ENCODE measurements around the gene IFNAR1.
A peak's percentile ranks its signal among the peaks of the same experiment; 100 is the strongest.
"Not testable (repeated sequence)": the region's sequence is repeated elsewhere in the genome, so short reads cannot be mapped to it uniquely, and the experiment has no call there.

Gene IFNAR1

DNA sequence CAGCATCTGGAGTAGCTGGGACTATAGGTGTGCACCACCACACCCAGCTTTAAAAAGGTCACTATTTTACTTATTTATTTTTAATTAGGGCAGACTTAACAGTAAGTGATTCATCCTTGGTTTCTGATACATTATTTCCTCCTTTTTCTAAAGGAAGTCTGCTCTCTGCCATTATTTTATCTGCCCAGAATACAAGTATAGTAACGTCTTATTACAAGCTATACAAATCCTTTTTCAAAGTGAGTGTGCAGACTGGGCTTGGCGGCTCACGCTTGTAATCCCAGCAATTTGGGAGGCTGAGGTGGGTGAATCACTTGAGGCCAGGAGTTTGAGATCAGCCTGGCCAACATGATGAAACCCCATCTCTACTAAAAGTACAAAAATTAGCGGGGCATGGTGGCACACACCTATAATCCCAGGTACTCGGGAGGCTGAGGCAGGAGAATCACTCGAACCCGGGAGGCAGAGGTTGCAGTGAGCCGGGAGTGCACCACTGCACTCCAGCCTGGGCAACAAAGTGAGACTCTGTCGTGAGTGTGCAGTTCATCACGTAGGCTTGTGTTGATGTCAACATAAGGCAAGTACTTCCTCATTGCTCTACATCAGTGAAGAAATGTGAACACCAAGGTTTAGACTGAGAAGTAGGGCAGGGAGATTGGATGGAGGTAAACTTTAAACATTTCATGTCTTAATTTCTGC, 39.3 kb downstream of the IFNAR1 start:
- DNase-seq (ENCODE audit: low read depth in 1 of 2, low spot score in 1 of 2): peak; percentile 75 to 79
- H3K4me3 ChIP-seq (replicated peaks; ENCODE audit: insufficient read depth, low read length); H3K27me3 ChIP-seq (ENCODE audit: insufficient read depth, poor library complexity, severe bottlenecking): not testable (repeated sequence)
- peak; percentile 59; the same call in 1 of the 2 replicates for TF ChIP-seq SPI1 (IDR thresholded peaks at IDR 0.05; ENCODE audit: borderline replicate concordance, low read depth)
- peak overlapping the region; percentile 58 for H3K27ac ChIP-seq (replicated peaks)

DNA sequence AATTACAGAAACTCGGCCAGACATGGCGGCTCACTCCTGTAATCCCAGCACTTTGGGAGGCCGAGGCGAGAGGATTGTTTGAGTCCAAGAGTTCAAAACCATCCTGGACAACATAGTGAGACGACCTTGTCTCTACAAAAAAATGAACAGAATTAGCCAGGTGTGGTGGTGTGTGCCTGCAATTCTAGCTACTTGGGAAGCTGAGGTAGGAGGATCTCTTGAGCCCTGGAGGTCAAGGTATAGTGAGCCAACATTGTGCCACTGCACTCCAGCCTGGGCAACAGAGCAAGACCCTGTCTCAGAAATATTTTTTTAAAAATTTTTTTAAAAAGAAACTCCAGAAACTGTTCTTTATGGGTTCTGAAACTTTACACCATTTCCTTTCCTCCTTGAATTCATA, 40.1 kb downstream of the IFNAR1 start:
- H3K27me3 ChIP-seq (ENCODE audit: insufficient read depth, poor library complexity, severe bottlenecking): no peaks in the 10 kb centered on the region
- peak overlapping the region; percentile 58 for H3K27ac ChIP-seq (replicated peaks)
- DNase-seq (ENCODE audit: low read depth in 1 of 2, low spot score in 1 of 2): no peak
- TF ChIP-seq, protein P1, sequence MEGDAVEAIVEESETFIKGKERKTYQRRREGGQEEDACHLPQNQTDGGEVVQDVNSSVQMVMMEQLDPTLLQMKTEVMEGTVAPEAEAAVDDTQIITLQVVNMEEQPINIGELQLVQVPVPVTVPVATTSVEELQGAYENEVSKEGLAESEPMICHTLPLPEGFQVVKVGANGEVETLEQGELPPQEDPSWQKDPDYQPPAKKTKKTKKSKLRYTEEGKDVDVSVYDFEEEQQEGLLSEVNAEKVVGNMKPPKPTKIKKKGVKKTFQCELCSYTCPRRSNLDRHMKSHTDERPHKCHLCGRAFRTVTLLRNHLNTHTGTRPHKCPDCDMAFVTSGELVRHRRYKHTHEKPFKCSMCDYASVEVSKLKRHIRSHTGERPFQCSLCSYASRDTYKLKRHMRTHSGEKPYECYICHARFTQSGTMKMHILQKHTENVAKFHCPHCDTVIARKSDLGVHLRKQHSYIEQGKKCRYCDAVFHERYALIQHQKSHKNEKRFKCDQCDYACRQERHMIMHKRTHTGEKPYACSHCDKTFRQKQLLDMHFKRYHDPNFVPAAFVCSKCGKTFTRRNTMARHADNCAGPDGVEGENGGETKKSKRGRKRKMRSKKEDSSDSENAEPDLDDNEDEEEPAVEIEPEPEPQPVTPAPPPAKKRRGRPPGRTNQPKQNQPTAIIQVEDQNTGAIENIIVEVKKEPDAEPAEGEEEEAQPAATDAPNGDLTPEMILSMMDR (IDR thresholded peaks at IDR 0.05; ENCODE audit: insufficient read depth, low read length): no peak
- TF ChIP-seq, protein P2, sequence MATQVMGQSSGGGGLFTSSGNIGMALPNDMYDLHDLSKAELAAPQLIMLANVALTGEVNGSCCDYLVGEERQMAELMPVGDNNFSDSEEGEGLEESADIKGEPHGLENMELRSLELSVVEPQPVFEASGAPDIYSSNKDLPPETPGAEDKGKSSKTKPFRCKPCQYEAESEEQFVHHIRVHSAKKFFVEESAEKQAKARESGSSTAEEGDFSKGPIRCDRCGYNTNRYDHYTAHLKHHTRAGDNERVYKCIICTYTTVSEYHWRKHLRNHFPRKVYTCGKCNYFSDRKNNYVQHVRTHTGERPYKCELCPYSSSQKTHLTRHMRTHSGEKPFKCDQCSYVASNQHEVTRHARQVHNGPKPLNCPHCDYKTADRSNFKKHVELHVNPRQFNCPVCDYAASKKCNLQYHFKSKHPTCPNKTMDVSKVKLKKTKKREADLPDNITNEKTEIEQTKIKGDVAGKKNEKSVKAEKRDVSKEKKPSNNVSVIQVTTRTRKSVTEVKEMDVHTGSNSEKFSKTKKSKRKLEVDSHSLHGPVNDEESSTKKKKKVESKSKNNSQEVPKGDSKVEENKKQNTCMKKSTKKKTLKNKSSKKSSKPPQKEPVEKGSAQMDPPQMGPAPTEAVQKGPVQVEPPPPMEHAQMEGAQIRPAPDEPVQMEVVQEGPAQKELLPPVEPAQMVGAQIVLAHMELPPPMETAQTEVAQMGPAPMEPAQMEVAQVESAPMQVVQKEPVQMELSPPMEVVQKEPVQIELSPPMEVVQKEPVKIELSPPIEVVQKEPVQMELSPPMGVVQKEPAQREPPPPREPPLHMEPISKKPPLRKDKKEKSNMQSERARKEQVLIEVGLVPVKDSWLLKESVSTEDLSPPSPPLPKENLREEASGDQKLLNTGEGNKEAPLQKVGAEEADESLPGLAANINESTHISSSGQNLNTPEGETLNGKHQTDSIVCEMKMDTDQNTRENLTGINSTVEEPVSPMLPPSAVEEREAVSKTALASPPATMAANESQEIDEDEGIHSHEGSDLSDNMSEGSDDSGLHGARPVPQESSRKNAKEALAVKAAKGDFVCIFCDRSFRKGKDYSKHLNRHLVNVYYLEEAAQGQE (IDR thresholded peaks at IDR 0.05; ENCODE audit: insufficient replicate concordance, low read depth): no peak
- TF ChIP-seq SPI1 (IDR thresholded peaks at IDR 0.05; ENCODE audit: borderline replicate concordance, low read depth): no peak
- TF ChIP-seq POLR2AphosphoS5 (IDR thresholded peaks at IDR 0.05; ENCODE audit: low read depth): no peak
- TF ChIP-seq GABPA (IDR thresholded peaks at IDR 0.05; ENCODE audit: low read depth): no peak
- H3K4me3 ChIP-seq (replicated peaks; ENCODE audit: insufficient read depth, low read length): no peak overlapping the region

DNA sequence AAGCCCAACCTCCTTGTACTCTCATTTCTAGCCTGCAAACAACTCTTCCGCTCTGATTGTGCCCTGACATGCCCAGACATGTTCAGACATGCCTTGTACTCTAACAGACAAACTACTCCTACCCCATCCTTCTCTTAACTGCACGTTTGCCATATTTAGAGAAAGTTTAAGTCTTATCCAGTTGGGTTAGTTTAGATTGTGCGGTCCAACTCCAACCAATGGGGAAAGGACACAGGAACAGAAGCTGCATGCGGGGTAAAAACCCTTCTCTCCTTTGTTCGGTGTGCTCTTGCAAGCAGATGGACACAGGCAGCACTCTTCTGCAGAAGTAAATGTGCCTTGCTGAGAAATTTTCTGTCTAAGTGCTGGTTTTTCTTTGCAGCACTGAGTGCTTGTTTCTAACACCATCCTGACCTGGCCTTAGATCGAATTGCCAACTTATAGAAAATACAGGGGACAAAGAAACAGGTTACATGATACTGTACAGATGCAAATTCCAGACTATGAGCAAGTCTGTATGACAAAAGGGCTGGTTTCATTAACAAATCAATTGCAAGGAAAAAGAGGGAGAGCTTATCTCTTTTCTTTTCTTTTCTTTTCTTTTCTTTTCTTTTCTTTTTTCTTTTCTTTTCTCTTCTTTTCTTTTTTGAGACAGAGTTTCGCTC, 42.7 kb downstream of the IFNAR1 start:
- no peaks in the 10 kb centered on the region for H3K27me3 ChIP-seq (ENCODE audit: insufficient read depth, poor library complexity, severe bottlenecking)
- H3K4me3 ChIP-seq (replicated peaks; ENCODE audit: insufficient read depth, low read length): no peak overlapping the region
- DNase-seq (ENCODE audit: low read depth in 1 of 2, low spot score in 1 of 2): no peak
- H3K27ac ChIP-seq (replicated peaks): no peak overlapping the region
- no peak for TF ChIP-seq GABPA (IDR thresholded peaks at IDR 0.05; ENCODE audit: low read depth)
- TF ChIP-seq SPI1 (IDR thresholded peaks at IDR 0.05; ENCODE audit: borderline replicate concordance, low read depth): no peak
- TF ChIP-seq, protein P2 (IDR thresholded peaks at IDR 0.05; ENCODE audit: insufficient replicate concordance, low read depth): no peak
- TF ChIP-seq, protein P1 (IDR thresholded peaks at IDR 0.05; ENCODE audit: insufficient read depth, low read length): no peak
- TF ChIP-seq POLR2AphosphoS5 (IDR thresholded peaks at IDR 0.05; ENCODE audit: low read depth): no peak

DNA sequence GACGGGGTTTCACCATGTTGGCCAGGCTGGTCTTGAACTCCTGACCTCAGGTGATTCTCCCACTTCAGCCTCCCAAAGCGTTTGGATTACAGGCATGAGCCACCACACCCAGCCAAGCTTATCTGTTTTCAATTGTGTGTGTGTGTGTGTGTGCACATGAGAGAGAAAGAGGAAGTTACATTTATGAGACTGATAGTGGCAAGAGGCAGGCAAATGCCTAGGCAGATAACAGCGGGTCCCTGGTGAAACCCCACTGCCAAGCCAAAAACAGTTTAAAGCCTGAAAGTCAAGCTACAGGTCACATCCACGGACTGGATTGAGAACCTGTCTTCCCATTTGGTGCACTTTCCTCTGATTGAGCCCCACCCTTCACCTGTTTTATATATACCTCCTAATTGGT, 43.4 kb downstream of the IFNAR1 start:
- no peak overlapping the region for H3K27ac ChIP-seq (replicated peaks)
- DNase-seq (ENCODE audit: low read depth in 1 of 2, low spot score in 1 of 2): peak in 1 of 2 experiments; percentile 61
- TF ChIP-seq POLR2AphosphoS5 (IDR thresholded peaks at IDR 0.05; ENCODE audit: low read depth) (no peak), SPI1 (IDR thresholded peaks at IDR 0.05; ENCODE audit: borderline replicate concordance, low read depth) (peak; percentile 5; the same call in 1 of the 2 replicates)
- TF ChIP-seq, protein P2 (IDR thresholded peaks at IDR 0.05; ENCODE audit: insufficient replicate concordance, low read depth): no peak
- H3K4me3 ChIP-seq (replicated peaks; ENCODE audit: insufficient read depth, low read length): no peak overlapping the region
- no peaks in the 10 kb centered on the region for H3K27me3 ChIP-seq (ENCODE audit: insufficient read depth, poor library complexity, severe bottlenecking)

Measured in HL-60 (cell line).